Heart right ventricle (tissue), 16 donors: ENCODE measurements around the gene MPV17. TPM values are rescaled to one million over a fixed set of nuclear protein-coding genes. Genes with fewer than 3 reads are reported as not detected.

ENCODE experiments used
- ATAC-seq, 8 donors: fragments of 200-7000 bp; cut with Tn5 transposase; one replicate each; pipeline ENCODE4 v1.9.1; 2020; ENCODE audit warnings: mild to moderate bottlenecking in 8 of 8, moderate library complexity in 8 of 8, moderate number of reproducible peaks in 1 of 8
- DNase-seq, 2 donors: peaks; one replicate each; pipeline ENCODE4 v3.0.0-alpha.2; 2020
- H3K27ac ChIP-seq, 10 donors: fragments of 200-600 bp; sonication (generic) in 2 of 10; one replicate each; pipeline versions ENCODE4 v1.5.0 to v1.8.0; 2020 to 2022; ENCODE audit warnings: mild to moderate bottlenecking in 3 of 10
- H3K27me3 ChIP-seq, 7 donors: fragments of 200-600 bp; one replicate each; pipeline ENCODE4 v1.8.0; 2021 to 2022; ENCODE audit warnings: mild to moderate bottlenecking in 2 of 7
- H3K36me3 ChIP-seq, 9 donors: fragments of 200-600 bp; sonication (generic) in 1 of 9; one replicate each; pipeline versions ENCODE4 v1.5.0 to v1.8.0; 2020 to 2022; ENCODE audit warnings: mild to moderate bottlenecking in 2 of 9
- H3K4me1 ChIP-seq, 9 donors: fragments of 200-600 bp; sonication (generic) in 1 of 9; one replicate each; pipeline versions ENCODE4 v1.5.0 to v1.8.0; 2020 to 2022; ENCODE audit warnings: mild to moderate bottlenecking in 4 of 9
- H3K4me3 ChIP-seq, 10 donors: fragments of 200-600 bp; sonication (generic) in 2 of 10; one replicate each; pipeline versions ENCODE4 v1.5.0 to v1.8.0; 2020 to 2022; ENCODE audit warnings: mild to moderate bottlenecking in 7 of 10, moderate library complexity in 2 of 10
- H3K9me3 ChIP-seq, 11 donors: fragments of 200-600 bp in 10 of 11; sonication (generic) in 2 of 11; one replicate each; pipeline versions ENCODE4 v1.5.0 to v1.8.0; 2013 to 2022; ENCODE audit warnings: mild to moderate bottlenecking in 2 of 11, control low read depth in 1 of 11, moderate library complexity in 1 of 11
- CTCF ChIP-seq, 9 donors: fragments of 200-600 bp; sonication (generic) in 2 of 9; IDR thresholded peaks; one replicate each; pipeline versions ENCODE4 v1.5.0 to v1.8.0; 2021 to 2022; ENCODE audit warnings: antibody characterized with exemption in 9 of 9, mild to moderate bottlenecking in 5 of 9, moderate library complexity in 1 of 9
- WGBS, 2 donors: extraction: QIAGEN DNeasy Blood & Tissue Kit; methylation state at CpG; one replicate each; pipeline ENCODE4 v1.1.7; 2013; ENCODE audit warnings: inconsistent platforms in 1 of 2; 5-methylcytosine and 5-hydroxymethylcytosine counted together
- intact Hi-C, 10 donors: fragments of 100-400 bp; cut with DNase I; formaldehyde crosslinking; loops; one replicate each; pipeline versions ENCODE4 v1.11.1 to v1.14.2; 2022
- polyA plus RNA-seq, 2 donors: library from polyadenylated mRNA; stranded (reverse); fragments of 200-250 nt; gene quantifications; one replicate each; pipeline ENCODE4 v1.2.3, GENCODE V29; 2013
- total RNA-seq, 10 donors: library from RNA; stranded (reverse); fragmentation: NEBNext Ultra II Directional in 3 of 10; extraction: Animal tissue kit (Norgen Biotek cat#: 25700) in 3 of 10; gene quantifications; one replicate each; pipeline versions ENCODE4 v1.2.1 to v1.2.4, GENCODE V29; 2021 to 2023
- donor health status: Arrhythmogenic right ventricular cardiomyopathy.
- donor health status: ischemic (EF 13 %, LVEDD 7.1; RV severe dilation, severe dysfunction).
- donor health status: healthy with polysubstance abuse.
- donor health status: DM: no; HTN: yes; CAD: no.
- donor health status: DM: no; HTN: no; CAD: no.
- donor health status: ischemic (EF 25% LVEDD 6.9; RV normal size, moderate dysfunction).
- donor health status: ischemic (EF 25% LVEDD 5.7; RV mildly dilated, moderate dysfunction).
- donor health status: healthy.
- donor health status: DM: yes; HTN: yes; CAD: no.
- donor health status: Ischemic cardiomyopathy.
- donor health status: ischemic (EF 35%, LVEDD 5.7; RV mildly dilated, moderate dysfunction).
- donor health status: nonischemic (EF 11% LVEDD 7.7; RV severe dilation, severe dysfunction).
- donor health status: DM: yes; HTN: yes; CAD: no.
- donor health status: PGD.
- donor health status: ischemic (EF 29% LVEDD 5.4; RV normal size, mild dysfunction).
- donor health status: nonischemic (EF 23%, LVEDD 6.1; RV moderate dilation, normal function).

The MPV17 gene
- total and polyA plus RNA-seq, 12 donors = 40.8 to 220 (median 69.1) TPM

- WGBS, 2 donors = 2 to 3% methylated on average over 18 of the region's 18 CpGs
- H3K27ac ChIP-seq = peak overlapping the region; percentile 77 to 96 (median 92)
- intact Hi-C loops = loop anchor here in 3 of 10 donors (2.0 to 10.0 kb wide), 5 partner anchors 13 to 595 kb away; partner anchors contain the start of genes GTF3C2 (in 2 of the 3), MPV17 (in 2 of the 3), ATRAID (in 1 of the 3) and CAD (in 1 of the 3)
- no peak for TF ChIP-seq CTCF (IDR thresholded peaks at IDR 0.05)
- no peaks in the 10 kb centered on the region for H3K9me3 ChIP-seq
- peaks cover 0 to 70% (median 55%) of the 10 kb centered on the region in 9 donors for H3K36me3 ChIP-seq
- H3K4me1 ChIP-seq = peaks cover 7 to 39% (median 32%) of the 10 kb centered on the region in 9 donors
- peak overlapping the region; percentile 54 to 99 (median 88) for H3K4me3 ChIP-seq
- peak in 1 of 2 donors; percentile 52 for DNase-seq
- no peaks in the 10 kb centered on the region for H3K27me3 ChIP-seq
- peak; percentile 16 to 68 (median 36) for ATAC-seq
These were observed 46.7 kb upstream of the MPV17 start for GRCh38 chr2:27369471-27370025.

GRCh38 chr2:27363933-27364332 lies 41.0 kb upstream of the MPV17 start:
- ATAC-seq (no peak), DNase-seq (no peak)
- Histone ChIP-seq H3K9me3 (no peaks in the 10 kb centered on the region), H3K4me1 (peaks cover under 1 to 7% (median 4%) of the 10 kb centered on the region in 9 donors), H3K27ac (no peak overlapping the region), H3K27me3 (no peaks in the 10 kb centered on the region), H3K36me3 (peaks cover 0 to 64% (median 46%) of the 10 kb centered on the region in 9 donors), H3K4me3 (no peak overlapping the region)
- intact Hi-C loops = loop anchor here in 1 of 10 donors (10.0 kb wide), 1 partner anchor 149 kb away; the partner anchor contains the start of genes ATRAID, CAD and SLC5A6
- no peak for TF ChIP-seq CTCF (IDR thresholded peaks at IDR 0.05)
- 85 to 94% methylated on average over 2 of the region's 2 CpGs for WGBS, 2 donors

- intact Hi-C loops = loop anchor here in 1 of 10 donors (10.0 kb wide), 1 partner anchor 148 kb away; the partner anchor contains the start of genes ATRAID, CAD and SLC5A6
- Histone ChIP-seq H3K27me3 (no peaks in the 10 kb centered on the region), H3K4me1 (peaks cover 0 to 7% (median 6%) of the 10 kb centered on the region in 9 donors), H3K27ac (no peak overlapping the region), H3K9me3 (no peaks in the 10 kb centered on the region), H3K36me3 (peaks cover 0 to 53% (median 38%) of the 10 kb centered on the region in 9 donors), H3K4me3 (no peak overlapping the region)
- ATAC-seq (no peak), DNase-seq (no peak)
- WGBS, 2 donors = 90 to 95% methylated on average over 4 of the region's 4 CpGs
- TF ChIP-seq CTCF (IDR thresholded peaks at IDR 0.05) = no peak
These were observed 40.0 kb upstream of the MPV17 start for GRCh38 chr2:27362678-27363420.
